A673 (cell line): ENCODE measurements around the gene NRXN3. TPM values are rescaled to one million over a fixed set of nuclear protein-coding genes. Genes with fewer than 3 reads are reported as not detected.

Experiments
- BruUV-seq: library from RNA; stranded (reverse); fragments of 400-500 nt; replicated peaks from 2 replicates; lab custom pipeline; 2021; lab: Mats Ljungman, UMichigan
- CTCF ChIA-PET: fragments of 300-600 bp; sonication (Branson Sonifier 250); formaldehyde crosslinking; loops from one replicate; lab custom pipeline; 2022; ENCODE audit warnings: antibody characterized with exemption; lab: Charles Lee
- POLR2A ChIA-PET: fragments of 300-600 bp; sonication (Branson Sonifier 250); formaldehyde crosslinking; loops from one replicate; lab custom pipeline; 2022; ENCODE audit warnings: antibody characterized with exemption; ENCODE audit not compliant: low non-redundant PET; lab: Charles Lee
- DNase-seq: peaks from one replicate; pipeline ENCODE4 v3.0.0-alpha.2; 2015; ENCODE audit warnings: low spot score
- H3K27ac ChIP-seq: fragments of 200-600 bp; sonication (generic); 2 replicates; pipeline ENCODE4 v1.5.1; 2016; ENCODE audit warnings: mixed run types, low read depth, mild to moderate bottlenecking, mixed read lengths, antibody characterized with exemption, low read length; ENCODE audit not compliant: poor library complexity, severe bottlenecking
- H3K27me3 ChIP-seq: fragments of 200-600 bp; sonication (generic); replicated peaks from 2 replicates; pipeline ENCODE4 v1.6.1; 2017; ENCODE audit warnings: mixed run types, low read depth, mild to moderate bottlenecking, mixed read lengths, antibody characterized with exemption, low read length; ENCODE audit not compliant: insufficient read depth, poor library complexity
- H3K36me3 ChIP-seq: fragments of 200-600 bp; sonication (generic); 2 replicates; pipeline ENCODE4 v1.6.1; 2016; ENCODE audit warnings: mixed run types, mild to moderate bottlenecking, mixed read lengths, antibody characterized with exemption, low read length; ENCODE audit not compliant: insufficient read depth, poor library complexity, severe bottlenecking
- H3K4me1 ChIP-seq: fragments of 200-600 bp; sonication (generic); 2 replicates; pipeline ENCODE4 v1.6.1; 2017; ENCODE audit warnings: mixed run types, mild to moderate bottlenecking, mixed read lengths, antibody characterized with exemption, low read length; ENCODE audit not compliant: insufficient read depth, poor library complexity, severe bottlenecking
- H3K4me3 ChIP-seq: fragments of 200-600 bp; sonication (generic); 2 replicates; pipeline ENCODE4 v1.5.1; 2016; ENCODE audit warnings: low read depth, mixed run types, mild to moderate bottlenecking, mixed read lengths, low read length; ENCODE audit not compliant: poor library complexity, severe bottlenecking
- H3K9me3 ChIP-seq: fragments of 200-600 bp; sonication (generic); 2 replicates; pipeline ENCODE4 v1.6.1; 2016; ENCODE audit warnings: mixed run types, low read depth, mild to moderate bottlenecking, mixed read lengths, antibody characterized with exemption, low read length; ENCODE audit not compliant: poor library complexity, severe bottlenecking
- CTCF ChIP-seq: fragments of 300-800, 200-600 bp; sonication (generic); conservative IDR thresholded peaks from 2 replicates; pipeline ENCODE4 v1.5.1; 2017; ENCODE audit warnings: low read depth, mild to moderate bottlenecking, antibody characterized with exemption, low read length, moderate library complexity, mixed read lengths
- EZH2 ChIP-seq: fragments of 200-600 bp; sonication (generic); IDR thresholded peaks from 2 replicates; pipeline ENCODE4 v1.6.1; 2017; ENCODE audit warnings: borderline replicate concordance, low read depth, mild to moderate bottlenecking, mixed read lengths, antibody characterized with exemption, low read length; ENCODE audit not compliant: poor library complexity, severe bottlenecking
- intact Hi-C: fragments of 100-400 bp; cut with micrococcal nuclease; formaldehyde crosslinking; loops from one replicate; pipeline ENCODE4 v1.10.0; 2022; ENCODE audit not compliant: unreplicated experiment
- total RNA-seq: library from RNA; stranded (reverse); gene quantifications from 2 replicates; pipeline ENCODE4 v1.2.3, GENCODE V29; 2021

NRXN3 gene
- total RNA-seq, 1 experiment from 2014 or later = 0.21 TPM

GRCh38 chr14:79352076-79352630 lies 1182.0 kb downstream of the NRXN3 start:
- POLR2A ChIA-PET = no interaction called here
- Histone ChIP-seq H3K4me3 (no peak overlapping the region), H3K36me3 (no peaks in the 10 kb centered on the region), H3K27ac (no peak overlapping the region), H3K4me1 (no peaks in the 10 kb centered on the region), H3K9me3 (no peaks in the 10 kb centered on the region), H3K27me3 (peaks cover 4% of the 10 kb centered on the region)
- TF ChIP-seq EZH2 (no peak), CTCF (no peak)
- CTCF ChIA-PET = no interaction called here
- no TSS peak for BruUV-seq
- DNase-seq = no peak
- intact Hi-C loops = no loop called here

DNA sequence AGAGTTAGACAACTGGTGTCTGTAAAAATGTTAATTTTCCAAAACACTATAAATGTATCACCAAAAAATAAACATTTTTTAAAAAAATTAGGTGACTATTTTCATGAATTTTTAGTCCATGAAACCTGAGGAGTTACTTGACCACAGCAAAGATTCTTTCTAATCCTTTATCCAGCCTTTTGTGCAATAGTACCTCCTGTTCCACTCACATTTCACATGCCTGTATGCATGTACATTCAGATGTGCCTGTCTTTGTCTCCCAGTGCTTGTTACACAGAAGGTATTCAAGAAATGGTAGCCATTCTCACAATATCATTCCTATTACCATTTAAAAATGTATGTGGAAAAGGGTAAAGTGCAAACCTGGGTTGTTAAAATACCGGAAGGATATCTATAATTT lies 1184.2 kb downstream of the NRXN3 start:
- BruUV-seq = no TSS peak
- POLR2A ChIA-PET = no interaction called here
- TF ChIP-seq EZH2 (no peak), CTCF (no peak)

GRCh38 chr14:79356040-79356439 lies 1185.9 kb downstream of the NRXN3 start:
- Histone ChIP-seq H3K36me3 (no peaks in the 10 kb centered on the region), H3K27me3 (peaks cover 4% of the 10 kb centered on the region), H3K4me1 (no peaks in the 10 kb centered on the region), H3K4me3 (no peak overlapping the region), H3K9me3 (no peaks in the 10 kb centered on the region), H3K27ac (no peak overlapping the region)
- TF ChIP-seq CTCF (no peak), EZH2 (no peak)
- CTCF ChIA-PET = no interaction called here
- POLR2A ChIA-PET = no interaction called here
- intact Hi-C loops = no loop called here
- BruUV-seq = no TSS peak
- DNase-seq = peak; percentile 3

More for the DNA sequence above, 1184.2 kb downstream of the NRXN3 start:
- H3K4me3 ChIP-seq = no peak overlapping the region
- CTCF ChIA-PET = no interaction called here
- no peak for DNase-seq
- H3K36me3 ChIP-seq = no peaks in the 10 kb centered on the region
- no peaks in the 10 kb centered on the region for H3K9me3 ChIP-seq
- H3K27ac ChIP-seq = no peak overlapping the region
- intact Hi-C loops = no loop called here
- peaks cover 4% of the 10 kb centered on the region for H3K27me3 ChIP-seq
- H3K4me1 ChIP-seq = no peaks in the 10 kb centered on the region
